SK-N-SH treated with all-trans-retinoic acid at 6 μM for 48 hours (cell line): ENCODE data around the gene SPATA20.

Experiments used
- ATAC-seq: fragments of 200-7000 bp; cut with Tn5 transposase; 3 replicates; pipeline ENCODE4 v1.9.1; 2020; ENCODE audit warnings: mild to moderate bottlenecking, moderate library complexity
- ARNTL ChIP-seq: fragments of 450-650 bp; formaldehyde crosslinking; IDR thresholded peaks from 2 replicates; pipeline ENCODE4 v1.5.0; 2020; ENCODE audit warnings: low read depth, mild to moderate bottlenecking, moderate library complexity, borderline replicate concordance
- CREB5 ChIP-seq: fragments of 250-450 bp; sonication (Bioruptor Pico); IDR thresholded peaks from 2 replicates; pipeline ENCODE4 v1.5.1; 2020; ENCODE audit warnings: low read depth, mild to moderate bottlenecking, moderate library complexity
- CSDC2 ChIP-seq: fragments of 250-450 bp; sonication (Bioruptor Pico); IDR thresholded peaks from 2 replicates; pipeline ENCODE4 v1.5.0; 2020; ENCODE audit warnings: mild to moderate bottlenecking, moderate library complexity
- CSRNP3 ChIP-seq: fragments of 250-450 bp; sonication (Bioruptor Pico); IDR thresholded peaks from 2 replicates; pipeline ENCODE4 v1.5.1; 2021; ENCODE audit warnings: mild to moderate bottlenecking, moderate library complexity
- ESRRG ChIP-seq: fragments of 250-450 bp; sonication (Bioruptor Pico); IDR thresholded peaks from 2 replicates; pipeline ENCODE4 v1.6.1; 2021; ENCODE audit warnings: mild to moderate bottlenecking
- GLIS3 ChIP-seq: fragments of 250-450 bp; sonication (Bioruptor Pico); IDR thresholded peaks from 2 replicates; pipeline ENCODE4 v1.5.0; 2020; ENCODE audit warnings: mild to moderate bottlenecking, moderate library complexity
- ISL1 ChIP-seq: fragments of 250-450 bp; sonication (Bioruptor Pico); IDR thresholded peaks from 2 replicates; pipeline ENCODE4 v2.1.2; 2022; ENCODE audit warnings: mild to moderate bottlenecking, moderate library complexity
- OSR1 ChIP-seq: fragments of 250-450 bp; sonication (Bioruptor Pico); IDR thresholded peaks from 2 replicates; pipeline ENCODE4 v1.8.0; 2022; ENCODE audit warnings: moderate library complexity, mild to moderate bottlenecking, inconsistent platforms
- PPARA ChIP-seq: fragments of 250-450 bp; sonication (Bioruptor Pico); IDR thresholded peaks from 2 replicates; pipeline ENCODE4 v1.5.0; 2020; ENCODE audit warnings: mild to moderate bottlenecking, borderline replicate concordance
- SNAI2 ChIP-seq: fragments of 250-450 bp; sonication (Bioruptor Pico); IDR thresholded peaks from 2 replicates; pipeline ENCODE4 v1.5.0; 2020; ENCODE audit warnings: mild to moderate bottlenecking, moderate library complexity
- TCF4 ChIP-seq: fragments of 250-450 bp; sonication (Bioruptor Pico); IDR thresholded peaks from 2 replicates; pipeline ENCODE4 v1.8.0; 2021; ENCODE audit warnings: mild to moderate bottlenecking, moderate library complexity, borderline replicate concordance
- TOX ChIP-seq: fragments of 250-450 bp; sonication (Bioruptor Pico); IDR thresholded peaks from 2 replicates; pipeline ENCODE4 v1.8.0; 2021; ENCODE audit warnings: mild to moderate bottlenecking, moderate library complexity, borderline replicate concordance
- TSHZ2 ChIP-seq: fragments of 250-450 bp; sonication (Bioruptor Pico); IDR thresholded peaks from 2 replicates; pipeline ENCODE4 v1.5.0; 2020; ENCODE audit warnings: mild to moderate bottlenecking, moderate library complexity
- ZC3H10 ChIP-seq: fragments of 250-450 bp; sonication (Bioruptor Pico); IDR thresholded peaks from 2 replicates; pipeline ENCODE4 v1.5.1; 2021; ENCODE audit warnings: mild to moderate bottlenecking, moderate library complexity
- ZFP30 ChIP-seq: fragments of 450-650 bp; formaldehyde crosslinking; IDR thresholded peaks from 2 replicates; pipeline ENCODE4 v1.5.0; 2022; ENCODE audit warnings: mild to moderate bottlenecking, moderate library complexity
- ZNF565 ChIP-seq: fragments of 450-650 bp; formaldehyde crosslinking; conservative IDR thresholded peaks from 2 replicates; pipeline ENCODE4 v1.5.0; 2020; ENCODE audit warnings: low read depth, mild to moderate bottlenecking, moderate library complexity
- ZNF8 ChIP-seq: fragments of 450-650 bp; formaldehyde crosslinking; IDR thresholded peaks from 2 replicates; pipeline ENCODE4 v1.5.0; 2020; ENCODE audit warnings: mild to moderate bottlenecking, moderate library complexity
- TF ChIP-seq, protein P1 (sequence below): fragments of 250-450 bp; sonication (Bioruptor Pico); IDR thresholded peaks from 2 replicates; pipeline ENCODE4 v1.8.0; 2021; ENCODE audit warnings: low read depth, mild to moderate bottlenecking, moderate library complexity, borderline replicate concordance
- TF ChIP-seq, protein P2 (sequence below): fragments of 250-450 bp; sonication (Bioruptor Pico); IDR thresholded peaks from 2 replicates; pipeline ENCODE4 v1.8.0; 2020; ENCODE audit warnings: mild to moderate bottlenecking, moderate library complexity, borderline replicate concordance

SPATA20 gene

DNA sequence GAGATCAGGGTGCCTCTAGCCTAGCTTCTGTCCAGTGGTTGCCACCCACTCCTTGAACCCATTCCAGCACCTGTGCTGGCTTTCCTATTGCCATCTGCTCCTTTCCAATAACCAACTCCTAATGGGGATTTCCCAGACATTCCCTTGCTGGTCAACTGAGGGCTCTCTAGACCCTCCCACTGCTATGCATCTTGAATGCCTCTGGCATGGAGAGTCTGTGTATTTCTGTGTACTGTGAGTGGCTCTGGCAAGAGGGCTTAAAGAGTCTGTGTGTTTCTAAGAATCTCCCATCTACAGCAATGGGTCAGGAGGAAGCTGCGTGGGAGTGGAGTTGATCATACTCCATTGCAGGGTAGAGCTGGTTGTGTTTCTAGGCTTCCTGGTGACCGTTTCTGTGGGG, 25.5 kb upstream of the SPATA20 start:
- TF ChIP-seq ZFP30 (CRISPR knock-in tag) (no peak), TSHZ2 (no peak), GLIS3 (CRISPR knock-in tag) (no peak), PPARA (no peak), CREB5 (CRISPR knock-in tag) (no peak), ZNF8 (no peak), TCF4 (CRISPR knock-in tag) (no peak), ISL1 (CRISPR knock-in tag) (no peak), CSDC2 (CRISPR knock-in tag) (no peak), TOX (CRISPR knock-in tag) (no peak), OSR1 (CRISPR knock-in tag) (no peak), ZNF565 (CRISPR knock-in tag) (no peak), CSRNP3 (no peak), ARNTL (CRISPR knock-in tag) (no peak), ESRRG (CRISPR knock-in tag) (no peak), ZC3H10 (CRISPR knock-in tag) (no peak)
- TF ChIP-seq, protein P1, sequence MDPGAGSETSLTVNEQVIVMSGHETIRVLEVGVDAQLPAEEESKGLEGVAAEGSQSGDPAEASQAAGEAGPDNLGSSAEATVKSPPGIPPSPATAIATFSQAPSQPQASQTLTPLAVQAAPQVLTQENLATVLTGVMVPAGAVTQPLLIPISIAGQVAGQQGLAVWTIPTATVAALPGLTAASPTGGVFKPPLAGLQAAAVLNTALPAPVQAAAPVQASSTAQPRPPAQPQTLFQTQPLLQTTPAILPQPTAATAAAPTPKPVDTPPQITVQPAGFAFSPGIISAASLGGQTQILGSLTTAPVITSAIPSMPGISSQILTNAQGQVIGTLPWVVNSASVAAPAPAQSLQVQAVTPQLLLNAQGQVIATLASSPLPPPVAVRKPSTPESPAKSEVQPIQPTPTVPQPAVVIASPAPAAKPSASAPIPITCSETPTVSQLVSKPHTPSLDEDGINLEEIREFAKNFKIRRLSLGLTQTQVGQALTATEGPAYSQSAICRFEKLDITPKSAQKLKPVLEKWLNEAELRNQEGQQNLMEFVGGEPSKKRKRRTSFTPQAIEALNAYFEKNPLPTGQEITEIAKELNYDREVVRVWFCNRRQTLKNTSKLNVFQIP: no peak
- TF ChIP-seq, protein P2, sequence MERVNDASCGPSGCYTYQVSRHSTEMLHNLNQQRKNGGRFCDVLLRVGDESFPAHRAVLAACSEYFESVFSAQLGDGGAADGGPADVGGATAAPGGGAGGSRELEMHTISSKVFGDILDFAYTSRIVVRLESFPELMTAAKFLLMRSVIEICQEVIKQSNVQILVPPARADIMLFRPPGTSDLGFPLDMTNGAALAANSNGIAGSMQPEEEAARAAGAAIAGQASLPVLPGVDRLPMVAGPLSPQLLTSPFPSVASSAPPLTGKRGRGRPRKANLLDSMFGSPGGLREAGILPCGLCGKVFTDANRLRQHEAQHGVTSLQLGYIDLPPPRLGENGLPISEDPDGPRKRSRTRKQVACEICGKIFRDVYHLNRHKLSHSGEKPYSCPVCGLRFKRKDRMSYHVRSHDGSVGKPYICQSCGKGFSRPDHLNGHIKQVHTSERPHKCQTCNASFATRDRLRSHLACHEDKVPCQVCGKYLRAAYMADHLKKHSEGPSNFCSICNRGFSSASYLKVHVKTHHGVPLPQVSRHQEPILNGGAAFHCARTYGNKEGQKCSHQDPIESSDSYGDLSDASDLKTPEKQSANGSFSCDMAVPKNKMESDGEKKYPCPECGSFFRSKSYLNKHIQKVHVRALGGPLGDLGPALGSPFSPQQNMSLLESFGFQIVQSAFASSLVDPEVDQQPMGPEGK (CRISPR knock-in tag): no peak
- ATAC-seq: no peak

GRCh38 chr17:50522766-50523165, 24.2 kb upstream of the SPATA20 start:
- no peak for ATAC-seq
- no peak for TF ChIP-seq CSDC2 (CRISPR knock-in tag)
- no peak for TF ChIP-seq SNAI2 (CRISPR knock-in tag)
- no peak for TF ChIP-seq ESRRG (CRISPR knock-in tag)
- TF ChIP-seq TCF4 (CRISPR knock-in tag): no peak
- no peak for TF ChIP-seq ZFP30 (CRISPR knock-in tag)
- TF ChIP-seq, protein P2 (CRISPR knock-in tag): no peak

GRCh38 chr17:50523208-50523607, 23.8 kb upstream of the SPATA20 start:
- TF ChIP-seq CSDC2 (CRISPR knock-in tag) (no peak), GLIS3 (CRISPR knock-in tag) (no peak), ZNF565 (CRISPR knock-in tag) (no peak), ARNTL (CRISPR knock-in tag) (no peak), PPARA (no peak), ZNF8 (no peak), TOX (CRISPR knock-in tag) (no peak), OSR1 (CRISPR knock-in tag) (no peak), CREB5 (CRISPR knock-in tag) (no peak), ZFP30 (CRISPR knock-in tag) (no peak), CSRNP3 (no peak), ESRRG (CRISPR knock-in tag) (no peak), TCF4 (CRISPR knock-in tag) (no peak)
- TF ChIP-seq, protein P1: no peak
- TF ChIP-seq, all 23 proteins: peak for 0
- no peak for ATAC-seq
